ENCODE data around the gene WDR37.

DNA sequence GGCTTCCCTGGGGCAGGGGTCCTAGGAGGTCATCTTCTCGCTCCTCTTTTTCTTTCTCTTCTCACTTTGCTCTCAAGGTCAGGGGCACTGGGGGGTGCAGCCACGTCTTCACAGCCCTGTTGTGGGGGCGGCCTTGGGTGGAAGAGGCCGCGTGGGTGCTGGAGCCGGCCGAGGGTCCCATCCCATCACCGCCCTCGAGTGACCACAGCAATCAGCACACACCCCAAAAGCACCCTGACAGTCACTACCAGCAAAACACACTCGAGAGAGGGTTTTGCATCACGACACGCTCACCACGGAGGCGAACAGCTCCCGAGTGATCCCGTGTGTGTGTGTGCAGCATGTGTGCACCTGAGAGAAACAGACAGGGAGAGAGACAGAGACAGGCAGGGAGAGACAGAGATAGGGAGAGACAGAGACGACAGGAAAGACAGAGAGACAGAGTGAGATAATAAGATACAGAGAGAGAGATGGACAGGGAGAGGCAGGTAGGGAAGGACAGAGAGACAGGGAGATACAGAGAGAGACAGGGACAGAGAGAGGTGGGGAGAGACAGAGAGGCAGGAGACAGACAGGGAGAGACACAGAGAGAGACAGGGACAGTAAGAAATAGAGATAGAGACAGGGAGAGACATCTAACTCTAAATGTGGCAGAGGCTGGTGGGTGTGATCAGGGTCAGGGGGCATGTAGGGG lies 100.9 kb downstream of the WDR37 start:
- TF ChIP-seq BHLHE40 (IDR thresholded peaks at IDR 0.05; ENCODE audit: low read depth, low read length) (no peak), CBX2 (IDR thresholded peaks at IDR 0.05; ENCODE audit: borderline replicate concordance, low read depth) (no peak), CEBPB (IDR thresholded peaks at IDR 0.05) (no peak), RCOR1 (IDR thresholded peaks at IDR 0.05; ENCODE audit: low read depth, low read length) (no peak), EP300 (IDR thresholded peaks at IDR 0.05) (no peak), JUN (IDR thresholded peaks at IDR 0.05) (no peak), ZC3H11A (IDR thresholded peaks at IDR 0.05) (no peak), KDM5A (IDR thresholded peaks at IDR 0.05) (no peak)
- TF ChIP-seq, protein P1, sequence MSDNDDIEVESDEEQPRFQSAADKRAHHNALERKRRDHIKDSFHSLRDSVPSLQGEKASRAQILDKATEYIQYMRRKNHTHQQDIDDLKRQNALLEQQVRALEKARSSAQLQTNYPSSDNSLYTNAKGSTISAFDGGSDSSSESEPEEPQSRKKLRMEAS (IDR thresholded peaks at IDR 0.05) = no peak
- TF ChIP-seq, protein P2, sequence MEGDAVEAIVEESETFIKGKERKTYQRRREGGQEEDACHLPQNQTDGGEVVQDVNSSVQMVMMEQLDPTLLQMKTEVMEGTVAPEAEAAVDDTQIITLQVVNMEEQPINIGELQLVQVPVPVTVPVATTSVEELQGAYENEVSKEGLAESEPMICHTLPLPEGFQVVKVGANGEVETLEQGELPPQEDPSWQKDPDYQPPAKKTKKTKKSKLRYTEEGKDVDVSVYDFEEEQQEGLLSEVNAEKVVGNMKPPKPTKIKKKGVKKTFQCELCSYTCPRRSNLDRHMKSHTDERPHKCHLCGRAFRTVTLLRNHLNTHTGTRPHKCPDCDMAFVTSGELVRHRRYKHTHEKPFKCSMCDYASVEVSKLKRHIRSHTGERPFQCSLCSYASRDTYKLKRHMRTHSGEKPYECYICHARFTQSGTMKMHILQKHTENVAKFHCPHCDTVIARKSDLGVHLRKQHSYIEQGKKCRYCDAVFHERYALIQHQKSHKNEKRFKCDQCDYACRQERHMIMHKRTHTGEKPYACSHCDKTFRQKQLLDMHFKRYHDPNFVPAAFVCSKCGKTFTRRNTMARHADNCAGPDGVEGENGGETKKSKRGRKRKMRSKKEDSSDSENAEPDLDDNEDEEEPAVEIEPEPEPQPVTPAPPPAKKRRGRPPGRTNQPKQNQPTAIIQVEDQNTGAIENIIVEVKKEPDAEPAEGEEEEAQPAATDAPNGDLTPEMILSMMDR (IDR thresholded peaks at IDR 0.05) = no peak
- TF ChIP-seq, protein P3, sequence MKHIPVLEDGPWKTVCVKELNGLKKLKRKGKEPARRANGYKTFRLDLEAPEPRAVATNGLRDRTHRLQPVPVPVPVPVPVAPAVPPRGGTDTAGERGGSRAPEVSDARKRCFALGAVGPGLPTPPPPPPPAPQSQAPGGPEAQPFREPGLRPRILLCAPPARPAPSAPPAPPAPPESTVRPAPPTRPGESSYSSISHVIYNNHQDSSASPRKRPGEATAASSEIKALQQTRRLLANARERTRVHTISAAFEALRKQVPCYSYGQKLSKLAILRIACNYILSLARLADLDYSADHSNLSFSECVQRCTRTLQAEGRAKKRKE (CRISPR knock-in tag; IDR thresholded peaks at IDR 0.05; ENCODE audit: low read depth) = no peak
- TF ChIP-seq, protein P4, sequence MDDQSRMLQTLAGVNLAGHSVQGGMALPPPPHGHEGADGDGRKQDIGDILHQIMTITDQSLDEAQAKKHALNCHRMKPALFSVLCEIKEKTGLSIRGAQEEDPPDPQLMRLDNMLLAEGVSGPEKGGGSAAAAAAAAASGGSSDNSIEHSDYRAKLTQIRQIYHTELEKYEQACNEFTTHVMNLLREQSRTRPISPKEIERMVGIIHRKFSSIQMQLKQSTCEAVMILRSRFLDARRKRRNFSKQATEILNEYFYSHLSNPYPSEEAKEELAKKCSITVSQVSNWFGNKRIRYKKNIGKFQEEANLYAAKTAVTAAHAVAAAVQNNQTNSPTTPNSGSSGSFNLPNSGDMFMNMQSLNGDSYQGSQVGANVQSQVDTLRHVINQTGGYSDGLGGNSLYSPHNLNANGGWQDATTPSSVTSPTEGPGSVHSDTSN (IDR thresholded peaks at IDR 0.05) = no peak
